Measurements from ENCODE around the gene MYO1C.
"Not testable (repeated sequence)": the region's sequence is repeated elsewhere in the genome, so short reads cannot be mapped to it uniquely, and the experiment has no call there.

The MYO1C gene

GRCh38 chr17:1511756-1512321 is 19.4 kb upstream of the MYO1C start:
- DNase-seq, result no peak
- 88% methylated on average over 7 of the region's 7 CpGs for WGBS
- H3K4me2 ChIP-seq (ENCODE audit: low read length, poor library complexity, severe bottlenecking), result no peak overlapping the region

GRCh38 chr17:1511290-1511689 is 18.8 kb upstream of the MYO1C start:
- Histone ChIP-seq H2BK12ac (ENCODE audit: low read length in 2 of 2) (no peak overlapping the region), H3K23ac (ENCODE audit: low read length in 2 of 2) (no peak overlapping the region), H3K4me3 (ENCODE audit: insufficient read depth in 1 of 2, low read depth in 1 of 2, low read length in 2 of 2) (peak overlapping the region in 1 of 2 experiments; percentile 23), H2BK5ac (ENCODE audit: low read depth, low read length, poor library complexity, severe bottlenecking) (no peak overlapping the region), H3K9me3 (ENCODE audit: control insufficient read depth, low read length) (no peaks in the 10 kb centered on the region), H2BK120ac (ENCODE audit: low read depth, low read length) (no peak overlapping the region), H2AK5ac (ENCODE audit: low read length, severe bottlenecking) (no peak overlapping the region), H3K27ac (ENCODE audit: low read length, poor library complexity, severe bottlenecking) (no peak overlapping the region), H3K9ac (ENCODE audit: low read length) (peak overlapping the region; percentile 37), H3K36me3 (ENCODE audit: control insufficient read depth in 1 of 2, insufficient read depth in 2 of 2, low read depth in 1 of 2, low read length in 2 of 2) (peaks cover 36 to 50% of the 10 kb centered on the region in 2 experiments), H3K14ac (ENCODE audit: low read length in 2 of 2) (no peak overlapping the region), H3K18ac (ENCODE audit: low read depth in 1 of 2, low read length in 2 of 2) (no peak overlapping the region), H4K8ac (ENCODE audit: low read length) (no peak overlapping the region), H2AFZ (ENCODE audit: low read depth, low read length) (no peak overlapping the region), H3K4me2 (ENCODE audit: low read length, poor library complexity, severe bottlenecking) (no peak overlapping the region), H4K91ac (ENCODE audit: low read length) (no peak overlapping the region), H3K4me1 (ENCODE audit: control insufficient read depth, insufficient read depth, low read depth, low read length) (peaks cover 3% of the 10 kb centered on the region), H3K4ac (ENCODE audit: low read depth in 1 of 2, low read length in 2 of 2) (no peak overlapping the region), H2BK15ac (ENCODE audit: low read depth, poor library complexity, severe bottlenecking) (no peak overlapping the region), H3K27me3 (ENCODE audit: control insufficient read depth in 1 of 2, insufficient read depth in 1 of 2, low read length in 2 of 2) (no peaks in the 10 kb centered on the region), H3K79me1 (replicated peaks; ENCODE audit: low read length, poor library complexity, severe bottlenecking) (peaks cover 28% of the 10 kb centered on the region)
- DNase-seq, result no peak
- WGBS, result 95% methylated on average over 11 of the region's 11 CpGs

More at GRCh38 chr17:1511756-1512321, 19.4 kb upstream of the MYO1C start:
- no peak overlapping the region for H2BK120ac ChIP-seq (ENCODE audit: low read depth, low read length)
- no peaks in the 10 kb centered on the region for H3K27me3 ChIP-seq (ENCODE audit: control insufficient read depth in 1 of 2, insufficient read depth in 1 of 2, low read length in 2 of 2)
- H3K4ac ChIP-seq (ENCODE audit: low read depth in 1 of 2, low read length in 2 of 2), result no peak overlapping the region
- peak overlapping the region in 1 of 2 experiments; percentile 23 for H3K4me3 ChIP-seq (ENCODE audit: insufficient read depth in 1 of 2, low read depth in 1 of 2, low read length in 2 of 2)
- H3K79me1 ChIP-seq (replicated peaks; ENCODE audit: low read length, poor library complexity, severe bottlenecking), result peaks cover 29% of the 10 kb centered on the region
- H2AFZ ChIP-seq (ENCODE audit: low read depth, low read length), result no peak overlapping the region
- no peak overlapping the region for H3K14ac ChIP-seq (ENCODE audit: low read length in 2 of 2)
- peaks cover 31 to 45% of the 10 kb centered on the region in 2 experiments for H3K36me3 ChIP-seq (ENCODE audit: control insufficient read depth in 1 of 2, insufficient read depth in 2 of 2, low read depth in 1 of 2, low read length in 2 of 2)
- H3K9ac ChIP-seq (ENCODE audit: low read length), result peak overlapping the region; percentile 46
- H3K18ac ChIP-seq (ENCODE audit: low read depth in 1 of 2, low read length in 2 of 2), result no peak overlapping the region
- peaks cover 3% of the 10 kb centered on the region for H3K4me1 ChIP-seq (ENCODE audit: control insufficient read depth, insufficient read depth, low read depth, low read length)
- no peak overlapping the region for H2BK15ac ChIP-seq (ENCODE audit: low read depth, poor library complexity, severe bottlenecking)
- no peak overlapping the region for H2AK5ac ChIP-seq (ENCODE audit: low read length, severe bottlenecking)
- H2BK12ac ChIP-seq (ENCODE audit: low read length in 2 of 2), result no peak overlapping the region
- peak overlapping the region; percentile 43 for H4K8ac ChIP-seq (ENCODE audit: low read length)
- no peak overlapping the region for H2BK5ac ChIP-seq (ENCODE audit: low read depth, low read length, poor library complexity, severe bottlenecking)
- no peak overlapping the region for H3K27ac ChIP-seq (ENCODE audit: low read length, poor library complexity, severe bottlenecking)
- no peak overlapping the region for H3K23ac ChIP-seq (ENCODE audit: low read length in 2 of 2)
- no peak overlapping the region for H4K91ac ChIP-seq (ENCODE audit: low read length)
- H3K9me3 ChIP-seq (ENCODE audit: control insufficient read depth, low read length), result no peaks in the 10 kb centered on the region

GRCh38 chr17:1509290-1509881 is 16.9 kb upstream of the MYO1C start:
- WGBS, result 67% methylated on average over 6 of the region's 7 CpGs

GRCh38 chr17:1508709-1509108 is 16.2 kb upstream of the MYO1C start:
- not testable (repeated sequence) for H3K4me3 ChIP-seq (ENCODE audit: insufficient read depth in 1 of 2, low read depth in 1 of 2, low read length in 2 of 2); H3K9ac ChIP-seq (ENCODE audit: low read length); H2BK5ac ChIP-seq (ENCODE audit: low read depth, low read length, poor library complexity, severe bottlenecking); H4K91ac ChIP-seq (ENCODE audit: low read length); H3K27ac ChIP-seq (ENCODE audit: low read length, poor library complexity, severe bottlenecking); H3K4ac ChIP-seq (ENCODE audit: low read depth in 1 of 2, low read length in 2 of 2); H2BK15ac ChIP-seq (ENCODE audit: low read depth, poor library complexity, severe bottlenecking); H4K8ac ChIP-seq (ENCODE audit: low read length); H2BK120ac ChIP-seq (ENCODE audit: low read depth, low read length); H3K4me1 ChIP-seq (ENCODE audit: control insufficient read depth, insufficient read depth, low read depth, low read length); DNase-seq; H3K23ac ChIP-seq (ENCODE audit: low read length in 2 of 2); H3K14ac ChIP-seq (ENCODE audit: low read length in 2 of 2); H2BK12ac ChIP-seq (ENCODE audit: low read length in 2 of 2); H3K4me2 ChIP-seq (ENCODE audit: low read length, poor library complexity, severe bottlenecking); H3K18ac ChIP-seq (ENCODE audit: low read depth in 1 of 2, low read length in 2 of 2); H3K9me3 ChIP-seq (ENCODE audit: control insufficient read depth, low read length); H2AFZ ChIP-seq (ENCODE audit: low read depth, low read length); H3K27me3 ChIP-seq (ENCODE audit: control insufficient read depth in 1 of 2, insufficient read depth in 1 of 2, low read length in 2 of 2); H2AK5ac ChIP-seq (ENCODE audit: low read length, severe bottlenecking)
- Histone ChIP-seq H3K36me3 (ENCODE audit: control insufficient read depth in 1 of 2, insufficient read depth in 2 of 2, low read depth in 1 of 2, low read length in 2 of 2) (peaks cover 44 to 54% of the 10 kb centered on the region in 2 experiments), H3K79me1 (replicated peaks; ENCODE audit: low read length, poor library complexity, severe bottlenecking) (peaks cover 17% of the 10 kb centered on the region)
- WGBS, result 96% methylated on average over 25 of the region's 25 CpGs

More at GRCh38 chr17:1509290-1509881, 16.9 kb upstream of the MYO1C start:
- Histone ChIP-seq H3K27me3 (ENCODE audit: control insufficient read depth in 1 of 2, insufficient read depth in 1 of 2, low read length in 2 of 2) (no peaks in the 10 kb centered on the region), H2AK5ac (ENCODE audit: low read length, severe bottlenecking) (no peak overlapping the region), H3K18ac (ENCODE audit: low read depth in 1 of 2, low read length in 2 of 2) (no peak overlapping the region), H4K8ac (ENCODE audit: low read length) (no peak overlapping the region), H2BK5ac (ENCODE audit: low read depth, low read length, poor library complexity, severe bottlenecking) (no peak overlapping the region), H2BK12ac (ENCODE audit: low read length in 2 of 2) (no peak overlapping the region), H3K23ac (ENCODE audit: low read length in 2 of 2) (no peak overlapping the region), H3K4me1 (ENCODE audit: control insufficient read depth, insufficient read depth, low read depth, low read length) (peaks cover 3% of the 10 kb centered on the region), H2BK15ac (ENCODE audit: low read depth, poor library complexity, severe bottlenecking) (peak overlapping the region; percentile 23), H3K4ac (ENCODE audit: low read depth in 1 of 2, low read length in 2 of 2) (no peak overlapping the region), H2AFZ (ENCODE audit: low read depth, low read length) (no peak overlapping the region), H3K9ac (ENCODE audit: low read length) (no peak overlapping the region), H2BK120ac (ENCODE audit: low read depth, low read length) (no peak overlapping the region), H3K79me1 (replicated peaks; ENCODE audit: low read length, poor library complexity, severe bottlenecking) (peaks cover 21% of the 10 kb centered on the region), H3K36me3 (ENCODE audit: control insufficient read depth in 1 of 2, insufficient read depth in 2 of 2, low read depth in 1 of 2, low read length in 2 of 2) (peaks cover 38 to 56% of the 10 kb centered on the region in 2 experiments), H4K91ac (ENCODE audit: low read length) (no peak overlapping the region), H3K9me3 (ENCODE audit: control insufficient read depth, low read length) (no peaks in the 10 kb centered on the region), H3K4me2 (ENCODE audit: low read length, poor library complexity, severe bottlenecking) (no peak overlapping the region), H3K14ac (ENCODE audit: low read length in 2 of 2) (no peak overlapping the region), H3K4me3 (ENCODE audit: insufficient read depth in 1 of 2, low read depth in 1 of 2, low read length in 2 of 2) (no peak overlapping the region), H3K27ac (ENCODE audit: low read length, poor library complexity, severe bottlenecking) (no peak overlapping the region)
- DNase-seq, result no peak

Data from mesenchymal stem cell (in vitro differentiated cells and primary cell).